WTC11 (cell line): ENCODE results near the gene FBXW2.

Experiments
- ATF3 ChIP-seq: sonication (generic); formaldehyde crosslinking; conservative IDR thresholded peaks from 2 replicates; pipeline ENCODE4 v1.8.1; 2022; ENCODE audit warnings: mild to moderate bottlenecking, missing genetic modification reagents
- ETV6 ChIP-seq: sonication (generic); formaldehyde crosslinking; IDR thresholded peaks from 2 replicates; pipeline ENCODE4 v1.8.1; 2022; ENCODE audit warnings: mild to moderate bottlenecking, missing genetic modification reagents
- FOXK1 ChIP-seq: sonication (generic); formaldehyde crosslinking; IDR thresholded peaks from 2 replicates; pipeline ENCODE4 v1.8.0; 2022; ENCODE audit warnings: mild to moderate bottlenecking, moderate library complexity, missing genetic modification reagents
- JAZF1 ChIP-seq: fragments of 250-450 bp; sonication (Bioruptor Pico); IDR thresholded peaks from 2 replicates; pipeline ENCODE4 v1.9.0; 2021; ENCODE audit warnings: moderate library complexity, mild to moderate bottlenecking, inconsistent platforms
- NR2C2 ChIP-seq: sonication (generic); formaldehyde crosslinking; IDR thresholded peaks from 2 replicates; pipeline ENCODE4 v1.8.0; 2022; ENCODE audit warnings: mild to moderate bottlenecking, missing genetic modification reagents
- NR3C1 ChIP-seq: sonication (generic); formaldehyde crosslinking; conservative IDR thresholded peaks from 2 replicates; pipeline ENCODE4 v1.8.1; 2023; ENCODE audit warnings: low read depth, mild to moderate bottlenecking, missing genetic modification reagents
- OVOL2 ChIP-seq: fragments of 250-450 bp; sonication (Bioruptor Pico); IDR thresholded peaks from 2 replicates; pipeline ENCODE4 v1.9.0; 2021; ENCODE audit warnings: mild to moderate bottlenecking, borderline replicate concordance
- SP1 ChIP-seq: sonication (generic); formaldehyde crosslinking; conservative IDR thresholded peaks from 2 replicates; pipeline ENCODE4 v1.8.1; 2022; ENCODE audit warnings: missing genetic modification reagents
- ZBTB21 ChIP-seq: sonication (generic); formaldehyde crosslinking; IDR thresholded peaks from 2 replicates; pipeline ENCODE4 v1.8.1; 2023; ENCODE audit warnings: mild to moderate bottlenecking, missing genetic modification reagents, borderline replicate concordance
- ZBTB43 ChIP-seq: sonication (generic); formaldehyde crosslinking; IDR thresholded peaks from 2 replicates; pipeline ENCODE4 v1.8.1; 2023; ENCODE audit warnings: mild to moderate bottlenecking, missing genetic modification reagents
- ZNF423 ChIP-seq: fragments of 250-450 bp; sonication (Bioruptor Pico); IDR thresholded peaks from 2 replicates; pipeline ENCODE4 v2.1.2; 2022; ENCODE audit warnings: mild to moderate bottlenecking, moderate library complexity
- TF ChIP-seq, protein P1 (sequence below): fragments of 200-600 bp; IDR thresholded peaks from 2 replicates; pipeline ENCODE4 v1.8.0; 2022; ENCODE audit warnings: antibody characterized with exemption

GRCh38 chr9:120818595-120818994 lies 25.4 kb upstream of the FBXW2 start:
- TF ChIP-seq NR2C2 (CRISPR knock-in tag) (no peak), JAZF1 (CRISPR knock-in tag) (no peak), ZBTB43 (no peak), FOXK1 (CRISPR knock-in tag) (no peak), ETV6 (no peak), ZBTB21 (no peak), SP1 (CRISPR knock-in tag) (no peak), NR3C1 (CRISPR knock-in tag) (no peak), OVOL2 (CRISPR knock-in tag) (no peak), ATF3 (CRISPR knock-in tag) (no peak), ZNF423 (no peak)
- TF ChIP-seq, protein P1, sequence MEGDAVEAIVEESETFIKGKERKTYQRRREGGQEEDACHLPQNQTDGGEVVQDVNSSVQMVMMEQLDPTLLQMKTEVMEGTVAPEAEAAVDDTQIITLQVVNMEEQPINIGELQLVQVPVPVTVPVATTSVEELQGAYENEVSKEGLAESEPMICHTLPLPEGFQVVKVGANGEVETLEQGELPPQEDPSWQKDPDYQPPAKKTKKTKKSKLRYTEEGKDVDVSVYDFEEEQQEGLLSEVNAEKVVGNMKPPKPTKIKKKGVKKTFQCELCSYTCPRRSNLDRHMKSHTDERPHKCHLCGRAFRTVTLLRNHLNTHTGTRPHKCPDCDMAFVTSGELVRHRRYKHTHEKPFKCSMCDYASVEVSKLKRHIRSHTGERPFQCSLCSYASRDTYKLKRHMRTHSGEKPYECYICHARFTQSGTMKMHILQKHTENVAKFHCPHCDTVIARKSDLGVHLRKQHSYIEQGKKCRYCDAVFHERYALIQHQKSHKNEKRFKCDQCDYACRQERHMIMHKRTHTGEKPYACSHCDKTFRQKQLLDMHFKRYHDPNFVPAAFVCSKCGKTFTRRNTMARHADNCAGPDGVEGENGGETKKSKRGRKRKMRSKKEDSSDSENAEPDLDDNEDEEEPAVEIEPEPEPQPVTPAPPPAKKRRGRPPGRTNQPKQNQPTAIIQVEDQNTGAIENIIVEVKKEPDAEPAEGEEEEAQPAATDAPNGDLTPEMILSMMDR, result no peak
